HPDE6-E6E7 (cell line): ENCODE data around the gene BHLHE23.

Experiments used
- DNase-seq: peaks from one replicate; pipeline ENCODE4 v3.0.0; 2011; ENCODE audit warnings: missing footprints; ENCODE audit errors: extremely low spot score

Gene BHLHE23

DNA sequence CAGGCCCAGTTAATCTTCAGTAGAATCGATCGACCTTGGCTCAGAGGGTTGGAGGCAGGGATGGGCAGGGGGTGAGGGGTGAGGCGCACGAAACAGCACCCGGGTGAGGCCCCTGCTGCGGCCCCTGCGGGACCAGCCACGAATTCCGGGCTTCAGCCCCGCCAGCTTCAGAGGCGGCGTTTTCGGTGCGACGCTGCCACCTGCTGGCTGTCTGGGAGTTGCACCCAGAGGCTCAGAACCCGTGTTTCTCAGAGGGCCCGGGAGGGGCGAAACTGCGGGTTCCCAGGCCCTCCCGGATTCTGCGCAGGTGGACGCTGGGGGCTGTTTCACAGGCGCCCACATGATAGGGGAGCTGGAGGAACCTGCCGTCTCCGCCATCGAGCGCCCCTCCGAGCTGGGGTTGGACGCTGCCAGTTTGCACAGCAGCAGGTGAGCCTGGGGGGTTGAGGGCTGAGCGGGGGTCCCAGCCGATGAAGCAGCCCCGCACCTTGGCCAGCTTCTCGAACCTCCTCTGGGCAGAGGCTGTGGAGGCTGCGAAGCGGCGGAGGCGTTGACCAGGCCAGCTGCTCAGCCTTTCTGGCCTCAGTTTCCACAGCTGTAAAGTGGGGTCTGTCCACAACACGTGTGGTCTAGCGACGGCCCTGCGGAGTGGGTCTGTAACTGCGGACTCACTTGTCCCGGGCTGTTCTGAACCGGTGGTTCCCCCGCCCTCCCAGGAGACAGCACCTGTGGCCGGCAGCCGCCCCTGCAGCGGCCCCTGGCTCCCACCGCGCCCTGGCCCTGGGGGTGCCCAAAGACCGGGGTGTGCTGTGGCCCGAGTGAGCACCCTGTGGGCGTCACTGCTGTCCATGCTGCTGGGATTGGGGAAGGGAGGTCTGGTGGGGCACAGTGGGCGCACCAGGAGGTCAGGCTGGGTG, 2.5 kb upstream of the BHLHE23 start:
- peak; percentile 96 for DNase-seq

- no peak for DNase-seq
Observed at GRCh38 chr20:63008541-63009044, 1.8 kb upstream of the BHLHE23 start.

DNA sequence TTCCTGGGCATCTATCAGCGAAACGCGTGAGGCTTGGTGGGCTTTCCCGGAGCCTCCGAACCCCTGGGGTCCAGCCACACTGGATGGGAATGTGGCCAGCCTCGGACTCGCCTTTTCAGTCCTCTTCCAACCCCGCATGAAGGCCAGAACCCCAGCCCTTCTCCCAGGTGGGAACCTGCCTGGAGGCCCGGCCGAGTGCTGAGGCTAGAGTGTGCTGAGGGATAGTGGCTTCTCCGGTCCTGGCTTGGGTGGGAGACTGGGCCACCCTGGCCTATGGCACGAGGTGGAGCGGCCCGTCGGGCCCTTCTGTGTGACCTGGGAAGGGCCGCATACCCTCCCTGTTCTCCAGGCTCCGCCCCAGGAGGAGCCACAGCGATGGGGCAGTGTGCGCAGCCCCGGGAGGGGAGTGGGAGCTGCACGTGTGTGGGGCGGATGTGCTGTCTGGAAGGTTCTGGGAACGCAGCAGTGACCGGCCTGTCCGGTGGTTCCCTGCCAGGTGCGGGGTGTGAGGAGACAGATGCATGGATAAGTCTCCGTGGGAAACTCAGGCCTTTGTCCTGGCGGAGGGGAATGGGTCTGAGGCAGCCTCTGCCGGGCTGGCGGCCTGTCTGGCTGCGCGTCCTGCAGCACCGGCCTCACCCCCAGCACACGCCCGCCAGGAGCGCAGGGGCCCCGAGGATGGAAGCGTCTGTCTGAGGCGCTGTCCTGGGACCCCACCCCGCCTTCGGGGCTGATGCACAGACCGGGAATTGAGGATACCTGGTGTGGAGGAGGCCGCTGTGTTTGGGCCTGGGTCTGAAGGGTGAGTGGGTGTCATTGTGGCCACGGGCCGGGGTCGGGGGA, 1.1 kb upstream of the BHLHE23 start:
- DNase-seq: no peak

- no peak for DNase-seq
Observed at GRCh38 chr20:63007360-63007645, 539 bp upstream of the BHLHE23 start.

DNA sequence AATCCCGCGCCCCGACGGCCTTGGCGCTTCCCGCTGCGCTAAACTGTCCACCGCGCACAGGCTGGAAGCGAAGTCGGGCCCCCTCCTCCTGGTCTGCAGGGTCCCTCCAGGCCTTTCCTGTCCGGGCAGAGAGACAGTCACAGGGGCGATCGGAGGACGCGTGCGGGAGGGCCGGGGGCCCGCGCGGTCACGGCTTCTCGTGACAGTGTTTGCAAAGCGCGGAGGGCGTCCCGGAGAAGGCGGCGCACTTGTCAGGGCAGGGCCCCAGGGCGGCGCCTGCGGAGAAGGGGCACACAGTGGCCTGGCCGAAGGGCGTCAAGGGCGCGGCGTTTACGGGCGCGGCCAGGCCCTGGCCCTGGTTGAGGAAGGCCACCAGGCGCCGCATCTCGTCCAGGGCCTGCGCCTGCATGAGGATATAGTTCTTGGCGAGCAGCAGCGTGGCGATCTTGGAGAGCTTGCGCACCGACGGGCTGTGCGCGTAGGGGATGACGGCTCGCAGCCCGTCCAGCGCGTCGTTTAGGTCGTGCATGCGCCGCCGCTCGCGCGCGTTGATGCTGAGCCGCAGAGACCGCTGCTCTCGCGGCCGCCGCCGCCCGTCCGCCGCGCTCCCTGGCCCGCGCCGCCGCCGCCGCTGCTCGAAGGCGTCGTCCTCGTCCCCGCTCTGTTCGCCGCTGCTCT, 763 bp downstream of the BHLHE23 start:
- DNase-seq: no peak

GRCh38 chr20:63005365-63005861, 1.4 kb downstream of the BHLHE23 start:
- DNase-seq: no peak

DNA sequence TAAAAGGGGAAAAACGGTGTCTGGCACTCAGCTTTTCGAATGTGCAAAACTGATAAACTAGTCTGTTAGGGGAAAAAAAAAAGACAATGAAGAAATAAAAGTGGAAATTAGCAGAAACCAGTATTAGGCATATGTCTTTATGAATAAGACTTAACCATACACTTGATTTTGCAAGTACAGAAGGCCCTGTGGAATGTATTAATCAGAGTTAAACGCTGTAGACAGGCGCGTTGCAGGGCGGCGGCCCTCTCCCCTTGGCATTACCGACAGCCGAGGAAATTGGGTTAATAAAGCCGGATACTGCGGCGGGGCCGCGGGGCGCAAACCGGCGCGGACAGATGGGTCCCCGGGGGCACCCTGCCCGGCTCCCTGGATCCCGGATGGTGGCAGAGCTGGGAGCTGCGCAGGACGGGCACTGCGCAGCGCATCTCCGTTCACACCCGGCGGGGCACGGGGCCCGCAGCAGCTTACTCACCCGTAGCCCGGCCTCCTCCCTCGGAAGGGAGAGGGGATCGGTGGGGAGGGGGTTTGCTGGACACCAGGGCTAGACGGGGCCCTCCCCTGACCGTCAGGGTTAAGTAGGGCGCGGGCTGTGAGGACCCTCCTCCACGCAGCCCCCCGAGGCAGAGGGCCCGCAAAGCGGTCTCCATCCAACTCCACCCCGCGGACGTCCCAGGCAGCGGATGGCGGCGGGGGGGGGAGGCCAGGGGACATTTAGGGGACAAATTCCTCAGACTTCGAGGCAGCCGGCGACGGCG, 2.0 kb downstream of the BHLHE23 start:
- DNase-seq: no peak

DNA sequence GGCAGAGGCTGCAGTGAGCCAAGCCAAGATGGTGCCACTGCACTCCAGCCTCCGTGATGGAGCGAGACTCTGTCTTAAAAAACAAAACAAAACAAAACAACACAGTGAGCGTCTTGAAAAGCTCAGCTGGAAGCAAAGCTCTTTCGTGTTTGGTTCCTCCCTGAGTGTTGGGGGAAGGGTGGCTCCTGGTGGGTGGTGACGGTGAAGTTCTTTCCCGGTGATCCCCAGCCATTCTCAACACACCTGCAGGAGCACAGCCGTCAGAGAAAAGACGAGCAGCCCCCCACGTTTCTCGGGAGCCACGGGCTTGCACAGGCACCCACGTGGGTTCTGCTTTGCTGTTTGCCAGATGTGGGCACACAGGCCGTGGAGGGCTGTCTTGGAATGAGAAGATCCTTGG, 3.2 kb downstream of the BHLHE23 start:
- DNase-seq: no peak

DNA sequence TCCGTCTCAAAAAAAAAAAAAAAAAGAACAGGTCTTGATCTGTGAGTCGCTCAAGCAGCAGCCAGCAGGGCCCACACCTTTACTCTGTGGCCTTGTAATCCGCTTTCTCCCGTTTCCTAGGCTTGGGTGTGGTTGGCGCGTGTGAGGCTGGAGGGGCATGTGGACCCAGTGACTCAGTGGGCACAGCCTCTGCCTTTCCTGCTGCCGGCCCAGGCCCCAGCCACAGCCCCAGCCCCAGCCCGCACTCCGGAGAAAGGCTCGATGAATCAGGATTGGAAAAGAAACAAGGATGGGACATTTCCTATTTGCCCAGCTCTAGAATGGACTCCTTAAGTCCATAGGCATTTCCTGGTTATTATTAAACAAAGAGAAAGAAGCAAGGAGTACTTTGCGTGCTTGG, 4.3 kb downstream of the BHLHE23 start:
- no peak for DNase-seq

- DNase-seq: no peak
Observed at GRCh38 chr20:63000958-63001357, 5.8 kb downstream of the BHLHE23 start.

DNA sequence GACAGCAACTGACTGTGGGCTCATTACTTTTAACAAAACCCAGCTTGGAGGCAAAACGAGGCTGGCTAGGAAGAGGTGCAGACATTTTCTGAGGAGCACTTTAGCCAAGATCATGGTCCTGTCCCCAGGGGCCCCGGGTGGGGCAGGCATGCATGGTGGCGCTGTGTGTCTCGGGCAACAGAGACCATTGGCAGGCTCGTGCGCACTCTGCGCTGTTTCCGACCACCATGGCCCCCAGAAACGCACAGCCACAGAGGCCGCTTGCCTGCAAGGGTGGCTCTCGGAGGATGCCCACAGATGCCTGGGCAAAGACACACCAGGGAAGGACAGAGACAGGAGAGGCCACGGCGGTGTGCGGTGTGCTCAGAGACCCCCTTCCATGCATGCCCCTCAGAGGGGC, 6.7 kb downstream of the BHLHE23 start:
- DNase-seq: no peak

DNA sequence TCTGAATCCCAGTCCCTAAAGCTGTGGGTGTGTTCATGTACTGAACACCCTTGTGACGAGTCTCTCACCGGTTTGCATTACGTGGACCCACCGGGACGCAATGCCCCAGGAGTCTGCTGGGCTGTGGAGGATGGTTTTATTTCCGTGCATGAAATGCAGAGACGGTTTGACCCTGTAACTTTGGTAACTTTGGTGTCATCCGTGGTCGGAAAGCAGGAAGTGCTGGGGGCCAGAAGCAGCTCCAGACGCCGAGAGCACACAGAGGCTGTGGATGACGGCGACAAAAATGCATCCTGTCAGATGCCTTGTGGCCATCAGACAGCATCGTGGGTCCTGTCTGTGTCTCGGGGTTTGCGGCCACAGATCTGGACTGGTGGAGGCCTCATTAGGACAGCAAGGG, 7.2 kb downstream of the BHLHE23 start:
- DNase-seq: no peak

DNA sequence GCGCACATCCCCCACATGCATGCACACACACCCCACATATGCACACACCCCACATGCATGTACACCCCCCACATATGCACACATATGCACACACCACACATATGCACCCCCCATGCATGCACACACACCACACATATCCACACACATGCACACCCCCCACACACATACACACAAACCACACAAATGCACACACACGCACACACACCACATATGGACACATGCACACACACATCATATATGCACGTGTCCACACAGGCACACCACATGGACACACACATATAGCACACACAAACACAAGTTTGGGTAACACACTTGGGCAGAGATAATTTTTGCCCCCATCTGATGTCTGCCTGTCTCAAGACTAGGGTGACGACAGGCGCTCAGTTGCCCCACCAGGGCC, 8.3 kb downstream of the BHLHE23 start:
- DNase-seq: no peak

DNA sequence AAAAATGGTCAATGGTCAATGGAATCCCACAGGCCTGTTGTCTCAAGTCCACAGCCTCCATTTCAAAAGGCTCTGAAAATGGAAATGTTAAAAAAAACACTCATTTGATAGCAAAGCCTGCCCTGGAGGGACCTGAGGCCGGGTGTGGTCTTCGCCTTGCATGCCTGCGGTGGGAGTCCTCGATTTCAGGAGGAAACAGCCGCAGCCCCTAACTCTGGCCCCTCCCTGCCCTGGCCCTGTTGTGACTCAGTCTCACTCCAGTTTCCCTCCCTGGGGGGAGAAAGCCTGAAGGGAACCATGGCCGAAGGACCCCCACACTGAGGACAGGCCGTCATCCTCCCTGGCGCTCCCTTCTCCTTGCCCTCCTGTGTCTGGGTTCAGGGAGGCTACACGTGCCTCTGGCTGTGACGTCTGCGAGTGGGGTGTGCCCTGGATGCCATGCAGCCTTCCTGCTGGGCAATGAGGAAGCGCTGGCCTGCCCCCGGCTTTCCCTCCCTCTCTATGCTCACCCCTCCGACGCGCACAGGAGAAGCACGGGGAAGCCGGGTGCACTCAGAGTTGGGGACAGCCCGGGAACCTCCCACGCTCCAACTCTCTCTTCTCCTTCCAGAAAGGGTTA, 9.2 kb downstream of the BHLHE23 start:
- DNase-seq: no peak

- no peak for DNase-seq
Observed at GRCh38 chr20:62996596-62996982, 10.2 kb downstream of the BHLHE23 start.

DNA sequence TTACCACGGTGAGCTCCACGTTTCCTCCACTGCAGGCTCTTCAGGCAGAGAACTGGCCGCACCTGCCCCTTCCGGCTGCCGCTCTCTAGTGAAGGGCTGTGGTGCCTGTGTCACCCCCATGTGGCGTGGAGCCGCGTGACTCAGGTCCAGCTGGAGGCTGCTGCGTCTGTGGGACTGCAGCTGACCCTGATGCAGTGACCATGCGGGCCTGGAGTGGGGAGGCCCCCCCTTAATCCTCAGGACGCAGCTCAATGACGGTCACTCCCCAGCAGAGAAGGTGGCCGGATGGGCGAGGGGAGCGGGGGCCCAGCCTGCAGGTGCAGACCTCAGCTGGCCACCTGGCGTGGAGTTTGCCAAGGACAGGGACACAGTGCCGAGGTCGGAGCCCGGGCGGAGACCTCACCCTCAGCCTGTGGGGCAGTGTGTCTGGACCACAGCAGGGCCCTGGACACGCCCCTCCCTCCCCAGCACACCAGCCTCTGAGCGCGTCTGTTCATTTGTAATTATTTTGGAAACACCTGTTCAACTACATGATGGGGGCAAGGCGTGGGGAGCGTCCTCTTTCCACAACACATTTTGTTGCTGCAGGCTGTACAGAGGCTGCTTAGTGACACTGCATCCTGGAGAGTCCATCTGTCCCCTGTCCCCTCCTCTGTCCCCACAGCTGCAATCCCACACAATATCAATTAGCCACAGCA, 10.7 kb downstream of the BHLHE23 start:
- no peak for DNase-seq

GRCh38 chr20:62995481-62995880, 11.3 kb downstream of the BHLHE23 start:
- no peak for DNase-seq

DNA sequence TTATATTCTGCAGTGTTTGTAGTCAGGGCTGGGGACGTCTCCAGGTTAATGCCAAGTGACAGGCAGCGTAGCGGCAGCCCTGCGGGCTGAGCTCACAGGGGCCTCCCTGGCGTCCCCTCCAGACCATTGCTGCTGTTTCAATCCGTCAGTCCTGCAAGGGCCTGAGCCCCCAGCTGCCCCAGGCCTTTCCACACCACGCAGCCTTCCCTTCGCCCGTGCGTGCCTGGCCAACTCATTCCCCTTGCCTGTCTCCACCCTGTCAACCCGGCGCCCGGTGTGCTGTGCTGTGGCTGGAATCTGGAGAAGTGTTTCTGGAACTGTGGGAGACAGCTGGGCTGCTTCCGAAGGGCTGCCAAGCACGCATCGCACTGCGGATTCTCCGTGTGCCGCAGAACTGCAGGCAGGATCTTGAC, 11.9 kb downstream of the BHLHE23 start:
- DNase-seq: no peak

GRCh38 chr20:62993856-62994494, 12.8 kb downstream of the BHLHE23 start:
- no peak for DNase-seq

DNA sequence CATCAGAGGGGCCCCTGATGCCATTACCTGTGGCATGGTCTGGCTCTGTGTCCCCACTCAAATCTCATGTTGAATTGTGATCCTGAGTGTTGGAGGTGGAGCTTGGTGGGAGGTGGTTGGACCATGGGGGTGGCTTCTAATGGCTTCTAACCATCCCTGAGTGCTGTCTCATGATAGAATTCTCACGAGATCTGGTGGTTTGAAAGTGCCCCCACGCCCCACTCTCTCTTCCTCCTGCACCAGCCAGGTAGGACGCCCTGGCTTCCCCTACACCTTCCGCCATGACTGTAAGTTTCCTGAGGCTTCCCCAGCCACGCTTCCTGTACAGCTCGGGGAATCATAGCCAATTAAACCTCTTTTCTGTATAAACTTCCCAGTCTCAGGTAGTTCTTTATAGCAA, 14.9 kb downstream of the BHLHE23 start:
- DNase-seq: no peak
